GM12878 (cell line): ENCODE results near the gene ANTXR2. TPM values are rescaled to one million over a fixed set of nuclear protein-coding genes. Genes with fewer than 3 reads are reported as not detected.

Experiments used
- ATAC-seq: fragments of 200-7000 bp; cut with Tn5 transposase; 3 replicates; pipeline ENCODE4 v1.9.1; 2020; ENCODE audit warnings: mild to moderate bottlenecking, moderate library complexity
- BruUV-seq: library from RNA; stranded (reverse); fragments of 400-500 nt; replicated peaks from 2 replicates; lab custom pipeline; 2021; lab: Mats Ljungman, UMichigan
- CTCF ChIA-PET: fragments of 300-600 bp; sonication (Branson Sonifier 250); formaldehyde crosslinking; extraction: SDS; loops from one replicate; lab custom pipeline; 2021; ENCODE audit warnings: inconsistent platforms; lab: Yijun Ruan, JAX
- POLR2A ChIA-PET: fragments of 350-600 bp; formaldehyde crosslinking; extraction: SDS; loops from one replicate; lab custom pipeline; 2021; ENCODE audit warnings: inconsistent platforms; lab: Charles Lee
- RAD21 ChIA-PET: fragments of 300-600 bp; sonication (Branson Sonifier 250); formaldehyde crosslinking; loops from one replicate; lab custom pipeline; 2023; ENCODE audit warnings: antibody characterized with exemption; ENCODE audit not compliant: unreplicated experiment; lab: Charles Lee
- SMC1A ChIA-PET: fragments of 300-600 bp; sonication (Branson Sonifier 250); formaldehyde crosslinking; loops from one replicate; lab custom pipeline; 2023; ENCODE audit not compliant: unreplicated experiment, uncharacterized antibody; lab: Charles Lee
- DNase-seq: peaks from one replicate; pipeline ENCODE4 v3.0.0-alpha.2; 2011; ENCODE audit warnings: low read depth, low spot score
- FAIRE-seq: peaks from 3 replicates; lab custom pipeline; 2011; peaks lifted over from hg19 to GRCh38; lab: Jason Lieb, UNC
- H2AFZ ChIP-seq: 2 replicates; pipeline ENCODE4 v1.6.0; 2011; ENCODE audit warnings: low read depth, low read length, control low read depth; ENCODE audit not compliant: control insufficient read depth
- H3K27ac ChIP-seq: 2 replicates; pipeline ENCODE4 v1.5.1; 2011; ENCODE audit warnings: control low read depth; ENCODE audit not compliant: control insufficient read depth, insufficient read depth
- H3K27me3 ChIP-seq, 2 experiments: replicated peaks in 1 of 2; 2 replicates each; pipeline versions ENCODE4 v1.6.0 to v1.6.1; 2011; ENCODE audit warnings: low read length in 1 of 2; ENCODE audit not compliant: control insufficient read depth in 2 of 2, insufficient read depth in 2 of 2
- H3K36me3 ChIP-seq, 2 experiments: 2 replicates each; pipeline ENCODE4 v1.5.1; 2011; ENCODE audit warnings: low read length in 1 of 2; ENCODE audit not compliant: control insufficient read depth in 2 of 2, insufficient read depth in 2 of 2
- H3K4me1 ChIP-seq: 2 replicates; pipeline ENCODE4 v1.6.1; 2011; ENCODE audit warnings: mild to moderate bottlenecking, low read length, moderate library complexity, mixed read lengths; ENCODE audit not compliant: control insufficient read depth, insufficient read depth
- H3K4me2 ChIP-seq: 2 replicates; pipeline ENCODE4 v1.6.0; 2011; ENCODE audit warnings: control low read depth; ENCODE audit not compliant: control insufficient read depth, insufficient read depth
- H3K4me3 ChIP-seq: fragments of 200-600 bp; sonication (generic); 2 replicates; pipeline ENCODE4 v1.5.1; 2016
- H3K79me2 ChIP-seq: 2 replicates; pipeline ENCODE4 v1.6.0; 2011; ENCODE audit warnings: low read length; ENCODE audit not compliant: control insufficient read depth, insufficient read depth
- H3K9ac ChIP-seq: 2 replicates; pipeline ENCODE4 v1.8.0; 2011; ENCODE audit warnings: low read length, control low read depth, mixed read lengths; ENCODE audit not compliant: control insufficient read depth, insufficient read depth
- H3K9me3 ChIP-seq: replicated peaks from 3 replicates; pipeline ENCODE4 v1.5.1; 2011; ENCODE audit warnings: mild to moderate bottlenecking, low read length; ENCODE audit not compliant: control insufficient read depth, insufficient read depth
- H4K20me1 ChIP-seq: 2 replicates; pipeline ENCODE4 v1.6.0; 2011; ENCODE audit not compliant: control insufficient read depth, insufficient read depth
- EP300 ChIP-seq, 2 experiments: fragments of 150-350 bp in 1 of 2; IDR thresholded peaks; 2 replicates each; pipeline ENCODE4 v1.6.1; 2011 to 2012; ENCODE audit warnings: low read depth in 2 of 2, low read length in 2 of 2, borderline replicate concordance in 1 of 2, improper control_type of control experiment in 1 of 2, inconsistent platforms in 1 of 2; ENCODE audit not compliant: control insufficient read depth in 1 of 2
- GABPA ChIP-seq: IDR thresholded peaks from 2 replicates; pipeline ENCODE4 v1.6.1; 2014; ENCODE audit warnings: antibody characterized with exemption, low read depth, mild to moderate bottlenecking, inconsistent platforms
- IKZF1 ChIP-seq: fragments of 450-650 bp; conservative IDR thresholded peaks from 2 replicates; pipeline ENCODE4 v1.6.1; 2017; ENCODE audit warnings: antibody characterized with exemption, mild to moderate bottlenecking
- NKRF ChIP-seq: fragments of 450-650 bp; conservative IDR thresholded peaks from 2 replicates; pipeline ENCODE4 v1.6.1; 2017; ENCODE audit warnings: mild to moderate bottlenecking, moderate library complexity
- PRDM15 ChIP-seq: fragments of 450-650 bp; formaldehyde crosslinking; IDR thresholded peaks from 2 replicates; pipeline ENCODE4 v1.4.0; 2020; ENCODE audit warnings: mild to moderate bottlenecking, moderate library complexity
- REST ChIP-seq: IDR thresholded peaks from 2 replicates; pipeline ENCODE4 v1.6.1; 2012; ENCODE audit warnings: mild to moderate bottlenecking, low read depth, low read length
- RFX5 ChIP-seq: IDR thresholded peaks from 2 replicates; pipeline ENCODE4 v1.6.1; 2011; ENCODE audit warnings: low read depth, low read length, improper control_type of control experiment
- SIX5 ChIP-seq: IDR thresholded peaks from 2 replicates; pipeline ENCODE4 v1.6.1; 2011; ENCODE audit warnings: mild to moderate bottlenecking, low read depth, low read length, moderate library complexity; ENCODE audit not compliant: severe bottlenecking
- SMARCA5 ChIP-seq: fragments of 450-650 bp; IDR thresholded peaks from 2 replicates; pipeline ENCODE4 v1.6.1; 2017; ENCODE audit warnings: mild to moderate bottlenecking
- SP1 ChIP-seq: IDR thresholded peaks from one replicate; pipeline ENCODE4 v1.6.1; 2011; ENCODE audit warnings: low read depth, low read length
- TBL1XR1 ChIP-seq: IDR thresholded peaks from 2 replicates; pipeline ENCODE4 v1.6.1; 2012; ENCODE audit warnings: low read depth, low read length, improper control_type of control experiment
- ZSCAN29 ChIP-seq: fragments of 450-650 bp; IDR thresholded peaks from 2 replicates; pipeline ENCODE4 v1.6.1; 2017; ENCODE audit warnings: mild to moderate bottlenecking, moderate library complexity
- WGBS: methylation state at CpG from one replicate; pipeline ENCODE4 v1.1.6; 2016; ENCODE audit warnings: low lambda C conversion rate; ENCODE audit not compliant: insufficient replicate concordance, insufficient coverage; ENCODE audit errors: missing lambda C conversion rate; 5-methylcytosine and 5-hydroxymethylcytosine counted together
- in situ Hi-C: fragments of 300-500 bp; cut with MboI; formaldehyde crosslinking; loops from 9 replicates; pipeline ENCODE4 v1.14.3; 2018; ENCODE audit warnings: mixed read lengths
- intact Hi-C: fragments of 100-400 bp; cut with micrococcal nuclease; formaldehyde crosslinking; loops from one replicate; pipeline ENCODE4 v1.14.2; 2022; ENCODE audit not compliant: unreplicated experiment
- polyA plus RNA-seq, 11 experiments: library from polyadenylated mRNA; depleted of rRNA in 4 of 11; unstranded in 6 of 11; stranded (reverse) in 5 of 11; fragments of >200 nt; fragmentation: Nextera tagmentation in 4 of 11; fragmentation: Illumina TruSeq in 1 of 11; extraction: Ambion mirVana in 4 of 11; extraction: Trizol in 1 of 11; gene quantifications; 1 replicate in 1 of 11; 2 replicates in 10 of 11; pipeline versions ENCODE4 v1.2.1 to v1.2.3, GENCODE V29; 2011 to 2016; ENCODE audit warnings: inconsistent platforms in 2 of 11, missing spikeins in 2 of 11, low read depth in 1 of 11
- total RNA-seq, 4 experiments: library from RNA; depleted of rRNA in 3 of 4; stranded (reverse); fragments of >200 nt in 3 of 4; fragmentation: Illumina TruSeq in 1 of 4; extraction: Trizol in 1 of 4; gene quantifications; 2 replicates each; pipeline versions ENCODE4 v1.2.1 to v1.2.3, GENCODE V29; 2013 to 2021
- TF ChIP-seq, protein P1 (sequence below): fragments of 450-650 bp; IDR thresholded peaks from 2 replicates; pipeline ENCODE4 v1.6.1; 2017; ENCODE audit warnings: borderline replicate concordance

ANTXR2 gene
- total and polyA plus RNA-seq, 10 of the 15 experiments (the other 5 are each of a cell fraction or from before 2014, with no cell fraction given): 1.4 to 8.9 (median 5.7) TPM

DNA sequence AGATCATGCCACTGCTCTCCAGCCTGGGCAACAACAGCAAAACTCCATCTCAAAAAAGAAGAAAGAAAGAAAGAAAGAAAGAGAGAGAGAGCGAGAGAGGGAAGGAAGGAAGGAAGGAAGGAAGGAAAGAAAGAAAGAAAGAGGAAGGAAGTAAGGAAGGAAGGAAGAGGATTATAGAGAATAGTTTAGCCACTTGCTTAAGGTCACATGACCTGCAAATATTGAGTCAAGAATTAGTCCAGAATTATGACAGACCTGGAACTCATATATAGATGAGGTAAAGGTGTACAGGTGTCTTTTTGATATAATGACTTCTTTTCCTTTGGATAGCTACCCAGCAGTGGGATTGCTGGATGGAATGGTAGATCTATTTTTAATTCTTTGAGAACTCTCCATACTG lies 25.6 kb upstream of the ANTXR2 start:
- H4K20me1 ChIP-seq: no peaks in the 10 kb centered on the region
- no peak overlapping the region for H2AFZ ChIP-seq
- no peak for ATAC-seq
- no peak for FAIRE-seq
- no peaks in the 10 kb centered on the region for H3K36me3 ChIP-seq
- no peak overlapping the region for H3K4me2 ChIP-seq
- DNase-seq: no peak
- no peak overlapping the region for H3K9ac ChIP-seq
- H3K4me3 ChIP-seq: no peak overlapping the region
- CTCF ChIA-PET: no interaction called here
- no peaks in the 10 kb centered on the region for H3K9me3 ChIP-seq
- no peak overlapping the region for H3K27ac ChIP-seq
- H3K4me1 ChIP-seq: no peaks in the 10 kb centered on the region
- RAD21 ChIA-PET: no interaction called here
- intact Hi-C loops: no loop called here
- SMC1A ChIA-PET: no interaction called here
- POLR2A ChIA-PET: no interaction called here
- H3K27me3 ChIP-seq: no peaks in the 10 kb centered on the region
- 31% methylated on average over 1 of the region's 1 CpG for WGBS
- BruUV-seq: no TSS peak
- TF ChIP-seq TBL1XR1: no peak
- TF ChIP-seq, protein P1, sequence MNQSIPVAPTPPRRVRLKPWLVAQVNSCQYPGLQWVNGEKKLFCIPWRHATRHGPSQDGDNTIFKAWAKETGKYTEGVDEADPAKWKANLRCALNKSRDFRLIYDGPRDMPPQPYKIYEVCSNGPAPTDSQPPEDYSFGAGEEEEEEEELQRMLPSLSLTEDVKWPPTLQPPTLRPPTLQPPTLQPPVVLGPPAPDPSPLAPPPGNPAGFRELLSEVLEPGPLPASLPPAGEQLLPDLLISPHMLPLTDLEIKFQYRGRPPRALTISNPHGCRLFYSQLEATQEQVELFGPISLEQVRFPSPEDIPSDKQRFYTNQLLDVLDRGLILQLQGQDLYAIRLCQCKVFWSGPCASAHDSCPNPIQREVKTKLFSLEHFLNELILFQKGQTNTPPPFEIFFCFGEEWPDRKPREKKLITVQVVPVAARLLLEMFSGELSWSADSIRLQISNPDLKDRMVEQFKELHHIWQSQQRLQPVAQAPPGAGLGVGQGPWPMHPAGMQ: no peak
- TF ChIP-seq SIX5: no peak
- no peak for TF ChIP-seq GABPA
- no peak for TF ChIP-seq PRDM15 (CRISPR knock-in tag)
- TF ChIP-seq RFX5: no peak
- no peak for TF ChIP-seq EP300 (IDR thresholded peaks at IDR 0.05; ENCODE audit: borderline replicate concordance in 1 of 2, control insufficient read depth in 1 of 2, low read depth in 2 of 2, low read length in 2 of 2)
- TF ChIP-seq SP1: no peak
- TF ChIP-seq REST: no peak
- no peak for TF ChIP-seq NKRF
- no peak for TF ChIP-seq IKZF1
- TF ChIP-seq ZSCAN29: no peak
- TF ChIP-seq SMARCA5: no peak
- TF ChIP-seq, all 136 proteins: peak for 0
- H3K79me2 ChIP-seq: no peaks in the 10 kb centered on the region
- in situ Hi-C loops: no loop called here
